HL-60 (cell line): ENCODE measurements around the gene DLX3.

Experiments
- CTCF ChIP-seq: IDR thresholded peaks from one replicate; pipeline ENCODE4 v1.5.1; 2011; ENCODE audit warnings: low read length, control low read depth, inconsistent platforms; ENCODE audit not compliant: insufficient read depth
- GABPA ChIP-seq: IDR thresholded peaks from 2 replicates; pipeline ENCODE4 v1.6.1; 2012; ENCODE audit warnings: low read depth
- TF ChIP-seq, protein P1 (sequence below): IDR thresholded peaks from 2 replicates; pipeline ENCODE4 v1.6.1; 2012; ENCODE audit warnings: low read depth; ENCODE audit not compliant: insufficient replicate concordance

- TF ChIP-seq CTCF (no peak), GABPA (no peak)
- TF ChIP-seq, protein P1, sequence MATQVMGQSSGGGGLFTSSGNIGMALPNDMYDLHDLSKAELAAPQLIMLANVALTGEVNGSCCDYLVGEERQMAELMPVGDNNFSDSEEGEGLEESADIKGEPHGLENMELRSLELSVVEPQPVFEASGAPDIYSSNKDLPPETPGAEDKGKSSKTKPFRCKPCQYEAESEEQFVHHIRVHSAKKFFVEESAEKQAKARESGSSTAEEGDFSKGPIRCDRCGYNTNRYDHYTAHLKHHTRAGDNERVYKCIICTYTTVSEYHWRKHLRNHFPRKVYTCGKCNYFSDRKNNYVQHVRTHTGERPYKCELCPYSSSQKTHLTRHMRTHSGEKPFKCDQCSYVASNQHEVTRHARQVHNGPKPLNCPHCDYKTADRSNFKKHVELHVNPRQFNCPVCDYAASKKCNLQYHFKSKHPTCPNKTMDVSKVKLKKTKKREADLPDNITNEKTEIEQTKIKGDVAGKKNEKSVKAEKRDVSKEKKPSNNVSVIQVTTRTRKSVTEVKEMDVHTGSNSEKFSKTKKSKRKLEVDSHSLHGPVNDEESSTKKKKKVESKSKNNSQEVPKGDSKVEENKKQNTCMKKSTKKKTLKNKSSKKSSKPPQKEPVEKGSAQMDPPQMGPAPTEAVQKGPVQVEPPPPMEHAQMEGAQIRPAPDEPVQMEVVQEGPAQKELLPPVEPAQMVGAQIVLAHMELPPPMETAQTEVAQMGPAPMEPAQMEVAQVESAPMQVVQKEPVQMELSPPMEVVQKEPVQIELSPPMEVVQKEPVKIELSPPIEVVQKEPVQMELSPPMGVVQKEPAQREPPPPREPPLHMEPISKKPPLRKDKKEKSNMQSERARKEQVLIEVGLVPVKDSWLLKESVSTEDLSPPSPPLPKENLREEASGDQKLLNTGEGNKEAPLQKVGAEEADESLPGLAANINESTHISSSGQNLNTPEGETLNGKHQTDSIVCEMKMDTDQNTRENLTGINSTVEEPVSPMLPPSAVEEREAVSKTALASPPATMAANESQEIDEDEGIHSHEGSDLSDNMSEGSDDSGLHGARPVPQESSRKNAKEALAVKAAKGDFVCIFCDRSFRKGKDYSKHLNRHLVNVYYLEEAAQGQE = no peak
Measured at GRCh38 chr17:50003911-50004310, 8.9 kb upstream of the DLX3 start.
